ENCODE data around the gene PDGFRB. TPM values are rescaled to one million over a fixed set of nuclear protein-coding genes. Genes with fewer than 3 reads are reported as not detected.

PDGFRB gene
- total RNA-seq, 1 experiment from 2014 or later, result 31.1 TPM

GRCh38 chr5:150184006-150184405, 28.4 kb upstream of the PDGFRB start:
- no peak for DNase-seq (ENCODE audit: low spot score)
- in situ Hi-C loops (cut with HindIII; ENCODE audit: low sequenced_read_pairs), result no loop called here

DNA sequence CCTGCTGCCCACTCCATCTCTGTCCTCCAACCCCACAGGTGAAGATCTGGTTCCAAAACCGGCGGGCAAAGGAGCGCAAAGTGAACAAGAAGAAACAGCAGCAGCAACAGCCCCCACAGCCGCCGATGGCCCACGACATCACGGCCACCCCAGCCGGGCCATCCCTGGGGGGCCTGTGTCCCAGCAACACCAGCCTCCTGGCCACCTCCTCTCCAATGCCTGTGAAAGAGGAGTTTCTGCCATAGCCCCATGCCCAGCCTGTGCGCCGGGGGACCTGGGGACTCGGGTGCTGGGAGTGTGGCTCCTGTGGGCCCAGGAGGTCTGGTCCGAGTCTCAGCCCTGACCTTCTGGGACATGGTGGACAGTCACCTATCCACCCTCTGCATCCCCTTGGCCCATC, 27.8 kb upstream of the PDGFRB start:
- DNase-seq (ENCODE audit: low spot score), result no peak
- in situ Hi-C loops (cut with HindIII; ENCODE audit: low sequenced_read_pairs), result no loop called here

DNA sequence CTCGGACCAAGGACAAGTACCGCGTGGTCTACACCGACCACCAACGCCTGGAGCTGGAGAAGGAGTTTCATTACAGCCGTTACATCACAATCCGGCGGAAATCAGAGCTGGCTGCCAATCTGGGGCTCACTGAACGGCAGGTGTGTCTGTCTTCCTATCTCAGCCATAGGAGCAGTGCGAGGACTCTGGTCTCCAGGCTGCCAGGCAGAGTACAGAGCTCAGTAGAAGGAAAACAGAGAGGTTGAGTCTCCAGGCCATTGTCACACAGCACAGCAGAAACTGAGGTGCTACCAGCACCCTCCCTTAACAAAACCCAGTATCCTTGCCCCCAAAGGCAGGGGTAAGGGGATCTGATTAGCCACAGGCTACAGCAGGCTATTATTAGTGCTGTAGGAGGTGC, 27.1 kb upstream of the PDGFRB start:
- in situ Hi-C loops (cut with HindIII; ENCODE audit: low sequenced_read_pairs), result no loop called here
- DNase-seq (ENCODE audit: low spot score), result no peak

GRCh38 chr5:150181766-150182545, 26.3 kb upstream of the PDGFRB start:
- no peak for DNase-seq (ENCODE audit: low spot score)
- in situ Hi-C loops (cut with HindIII; ENCODE audit: low sequenced_read_pairs), result no loop called here

- DNase-seq (ENCODE audit: low spot score), result no peak
- in situ Hi-C loops (cut with HindIII; ENCODE audit: low sequenced_read_pairs), result no loop called here
These were observed 25.4 kb upstream of the PDGFRB start for GRCh38 chr5:150181027-150181426.

DNA sequence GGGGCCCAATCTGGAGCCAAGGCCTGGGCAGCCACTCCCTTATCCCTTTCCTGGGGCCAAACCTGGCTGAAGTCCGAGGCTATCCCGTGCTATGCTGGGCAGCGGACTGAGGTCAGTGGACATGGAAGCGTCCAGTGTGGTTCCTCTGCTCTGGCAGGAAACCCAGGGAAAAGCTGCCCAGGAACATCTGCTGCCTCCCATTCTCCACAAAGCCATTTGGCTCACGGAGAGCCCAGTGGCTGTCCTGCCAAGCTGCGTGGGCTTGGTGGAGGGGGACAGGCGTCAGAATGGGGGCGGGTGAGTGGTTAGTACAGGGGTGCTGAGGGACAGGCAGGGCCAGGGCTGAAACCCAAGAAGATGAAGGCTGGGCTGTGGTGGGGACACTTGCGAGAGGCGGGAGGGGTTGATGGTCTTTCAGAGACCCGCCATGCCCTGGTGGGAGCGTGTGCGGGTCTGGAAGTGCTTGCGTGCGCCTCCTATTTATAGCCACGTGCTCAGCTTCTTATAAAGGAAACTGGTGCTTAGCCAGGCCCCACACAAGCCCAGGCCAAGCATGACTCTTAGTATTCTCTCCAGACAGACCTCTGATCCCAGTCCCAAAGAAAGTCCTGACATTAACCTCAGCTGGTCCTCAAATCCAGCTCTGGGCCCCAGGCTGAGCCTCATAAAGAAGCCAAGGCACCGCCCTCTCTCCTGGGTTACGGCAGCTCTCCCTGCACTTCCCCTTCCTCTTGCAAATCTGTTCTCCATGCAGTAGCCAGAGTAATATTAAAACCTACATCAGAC, 24.8 kb upstream of the PDGFRB start:
- in situ Hi-C loops (cut with HindIII; ENCODE audit: low sequenced_read_pairs), result no loop called here
- DNase-seq (ENCODE audit: low spot score), result peak; percentile 89

- in situ Hi-C loops (cut with HindIII; ENCODE audit: low sequenced_read_pairs), result no loop called here
- peak; percentile 61 for DNase-seq (ENCODE audit: low spot score)
These were observed 23.5 kb upstream of the PDGFRB start for GRCh38 chr5:150179019-150179620.

DNA sequence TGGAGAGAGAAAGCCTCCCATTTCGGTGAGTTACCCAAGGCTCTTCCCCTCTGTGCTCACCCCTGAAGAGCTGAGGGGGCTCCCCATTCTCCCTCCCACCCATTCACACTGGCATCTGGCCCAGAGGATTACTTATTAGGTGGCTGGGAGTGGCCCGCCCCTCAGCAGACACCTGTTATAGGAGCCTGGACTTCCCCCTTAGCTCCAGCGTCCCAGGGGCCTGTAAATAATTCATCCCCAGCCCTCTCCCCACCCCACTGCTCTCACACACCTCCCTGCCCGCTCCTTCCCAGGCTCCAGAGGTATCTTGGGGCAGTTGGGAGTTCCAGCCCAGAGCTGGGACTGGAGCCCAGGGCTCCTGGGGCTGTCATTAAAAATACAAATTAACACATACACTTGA, 22.6 kb upstream of the PDGFRB start:
- in situ Hi-C loops (cut with HindIII; ENCODE audit: low sequenced_read_pairs), result no loop called here
- DNase-seq (ENCODE audit: low spot score), result no peak

- in situ Hi-C loops (cut with HindIII; ENCODE audit: low sequenced_read_pairs), result no loop called here
- DNase-seq (ENCODE audit: low spot score), result no peak
These were observed 22.1 kb upstream of the PDGFRB start for GRCh38 chr5:150177721-150178120.

DNA sequence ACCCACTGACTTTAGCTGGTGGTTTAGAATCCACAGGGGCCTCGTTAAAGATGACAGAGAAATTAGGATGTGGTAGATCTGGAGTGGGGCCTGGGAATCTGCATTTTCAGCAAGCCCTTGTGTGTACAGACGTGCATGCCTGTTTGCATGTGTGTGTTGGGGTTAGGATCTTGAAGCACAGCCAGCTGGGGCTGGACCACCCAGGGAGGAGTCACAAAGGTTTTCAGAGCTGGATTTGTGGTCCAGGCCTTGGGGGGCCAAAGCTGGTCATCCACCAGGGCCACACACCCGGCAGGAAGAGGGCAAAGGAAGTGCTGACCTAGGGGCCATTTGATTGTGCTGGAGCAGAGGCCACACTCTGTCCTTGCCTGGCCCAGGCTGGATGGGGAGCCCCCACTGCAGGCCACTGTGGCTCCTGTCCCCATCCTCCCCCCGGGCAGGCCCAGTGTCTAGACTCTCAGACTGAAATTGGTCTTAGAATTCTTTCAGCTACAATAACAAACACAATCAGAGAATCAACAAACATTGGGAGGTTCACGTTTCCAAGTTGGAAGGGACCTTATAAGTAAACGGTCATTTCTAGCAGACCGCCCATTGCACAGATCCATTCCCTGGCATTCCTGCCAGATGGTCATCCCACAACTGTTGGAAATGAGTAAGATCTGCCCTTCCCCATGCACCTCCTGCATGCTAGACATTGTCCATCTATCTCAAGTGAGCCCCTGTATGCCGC, 21.3 kb upstream of the PDGFRB start:
- no peak for DNase-seq (ENCODE audit: low spot score)
- in situ Hi-C loops (cut with HindIII; ENCODE audit: low sequenced_read_pairs), result no loop called here

DNA sequence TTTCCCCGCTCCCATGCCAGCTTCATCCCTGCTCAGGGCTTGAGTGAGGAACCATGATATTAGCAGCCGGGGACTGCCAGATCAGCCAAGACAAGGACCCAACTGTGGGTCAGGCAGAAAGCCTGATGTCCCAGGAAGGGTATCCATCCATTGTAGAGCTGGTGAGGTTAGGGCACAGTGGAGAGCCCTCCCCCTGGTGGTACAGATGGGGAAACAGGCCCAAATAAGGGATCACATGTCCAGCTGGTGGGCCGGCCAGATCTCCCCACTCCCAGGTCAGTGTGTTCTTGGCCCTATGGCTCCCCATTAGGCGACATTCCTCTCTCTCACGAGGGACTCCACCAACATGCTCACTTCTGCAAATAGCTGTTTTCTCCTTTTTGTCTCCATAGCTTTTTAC, 19.9 kb upstream of the PDGFRB start:
- in situ Hi-C loops (cut with HindIII; ENCODE audit: low sequenced_read_pairs), result no loop called here
- no peak for DNase-seq (ENCODE audit: low spot score)

GRCh38 chr5:150175076-150175475, 19.4 kb upstream of the PDGFRB start:
- DNase-seq (ENCODE audit: low spot score), result no peak
- in situ Hi-C loops (cut with HindIII; ENCODE audit: low sequenced_read_pairs), result no loop called here

GRCh38 chr5:150174285-150174684, 18.6 kb upstream of the PDGFRB start:
- DNase-seq (ENCODE audit: low spot score), result no peak
- in situ Hi-C loops (cut with HindIII; ENCODE audit: low sequenced_read_pairs), result no loop called here

DNA sequence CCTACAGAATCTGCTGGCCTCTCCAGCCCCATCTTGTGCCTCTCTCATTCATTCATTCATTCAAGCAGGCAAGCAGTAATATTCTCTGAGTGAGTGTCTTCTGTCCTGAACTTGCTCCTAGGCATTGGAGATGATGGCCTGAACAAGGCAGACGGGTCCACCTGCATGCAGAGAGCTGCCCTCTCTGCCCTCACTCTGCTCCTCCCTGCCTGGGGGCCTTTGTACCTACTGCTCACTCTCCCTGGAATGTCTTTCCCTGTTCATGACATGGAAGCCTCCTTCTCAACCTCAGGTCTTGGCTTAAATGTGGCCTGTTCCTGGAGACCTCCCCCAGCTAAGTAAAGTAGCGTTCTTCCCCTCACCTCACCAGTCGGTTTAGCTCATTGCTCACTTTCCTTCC, 17.5 kb upstream of the PDGFRB start:
- no peak for DNase-seq (ENCODE audit: low spot score)
- in situ Hi-C loops (cut with HindIII; ENCODE audit: low sequenced_read_pairs), result no loop called here

DNA sequence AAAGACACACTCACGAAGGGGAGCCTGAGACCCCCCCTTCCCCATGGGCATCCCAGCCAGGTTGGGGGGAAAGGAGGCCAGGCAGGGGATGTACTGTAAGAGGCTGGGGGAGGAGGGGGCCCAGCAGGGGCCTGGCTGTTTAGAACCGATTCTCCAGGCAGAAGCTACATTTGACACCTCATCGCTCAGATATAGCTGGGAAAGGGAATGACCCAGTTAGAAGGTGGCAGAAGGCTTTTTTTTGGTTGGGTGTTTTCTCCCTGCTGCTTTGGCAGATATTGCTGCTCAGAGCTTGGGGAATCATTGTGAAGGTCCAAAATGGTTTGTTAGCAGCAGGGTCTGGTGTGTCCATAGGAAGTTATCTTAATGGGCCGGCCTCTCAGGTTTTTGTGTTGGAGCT, 16.9 kb upstream of the PDGFRB start:
- in situ Hi-C loops (cut with HindIII; ENCODE audit: low sequenced_read_pairs), result no loop called here
- DNase-seq (ENCODE audit: low spot score), result peak; percentile 95

DNA sequence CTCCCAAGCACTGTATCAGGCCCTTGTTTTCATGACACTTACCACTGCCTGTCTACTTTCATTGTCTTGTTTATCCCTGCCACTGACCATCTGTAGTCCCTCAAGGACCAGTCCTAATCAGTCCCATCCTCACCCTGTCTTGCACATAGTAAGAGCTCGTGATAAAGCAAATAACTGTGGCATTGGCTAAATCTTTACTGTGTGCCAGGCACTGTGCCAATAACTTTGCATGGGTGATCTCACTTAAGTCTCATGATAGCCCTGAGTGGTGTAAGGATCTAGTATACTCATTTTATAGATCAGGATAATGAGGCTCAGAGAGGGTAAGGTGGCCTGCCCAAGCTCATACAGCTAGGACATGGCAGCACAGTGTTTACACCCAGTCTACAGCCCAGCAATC, 16.5 kb upstream of the PDGFRB start:
- DNase-seq (ENCODE audit: low spot score), result no peak
- in situ Hi-C loops (cut with HindIII; ENCODE audit: low sequenced_read_pairs), result no loop called here

DNA sequence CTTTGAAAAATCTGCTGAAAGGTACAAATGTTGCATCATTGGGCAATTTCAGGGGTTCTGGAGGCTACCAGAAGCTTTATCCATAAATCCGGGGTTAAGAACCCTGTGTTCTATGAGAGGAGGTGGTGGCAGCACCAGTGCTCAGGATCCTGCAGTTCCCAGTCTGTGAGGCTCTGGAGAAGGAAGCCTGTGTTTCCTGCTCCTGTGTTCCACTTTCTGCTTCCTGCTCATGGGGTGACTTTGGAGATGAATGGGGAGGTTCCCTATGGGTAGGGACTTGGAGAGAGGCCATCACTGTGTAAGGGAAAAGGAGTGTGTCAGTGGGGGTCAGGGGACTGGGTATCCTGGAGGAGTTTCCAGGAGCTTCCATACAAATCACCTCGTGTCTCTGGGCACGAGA, 13.2 kb upstream of the PDGFRB start:
- in situ Hi-C loops (cut with HindIII; ENCODE audit: low sequenced_read_pairs), result no loop called here
- DNase-seq (ENCODE audit: low spot score), result no peak

- in situ Hi-C loops (cut with HindIII; ENCODE audit: low sequenced_read_pairs), result no loop called here
- DNase-seq (ENCODE audit: low spot score), result no peak
These were observed 12.3 kb upstream of the PDGFRB start for GRCh38 chr5:150167908-150168307.

DNA sequence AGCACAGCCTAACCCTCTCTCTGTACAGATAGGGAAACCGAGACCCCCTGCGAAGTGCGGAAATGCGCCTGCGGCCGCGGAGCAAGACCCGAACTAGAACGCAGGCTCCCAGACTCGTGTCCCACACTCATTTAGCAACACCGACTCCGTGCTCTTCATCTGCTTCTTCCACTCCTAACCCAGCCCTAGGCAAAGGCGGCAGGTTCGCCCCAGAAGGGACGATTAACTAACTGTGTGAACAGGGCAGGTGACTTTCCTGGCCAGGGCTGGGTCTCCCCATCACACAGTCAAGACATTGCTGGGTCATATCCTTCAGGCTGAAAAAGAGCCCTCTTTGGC, 11.8 kb upstream of the PDGFRB start:
- DNase-seq (ENCODE audit: low spot score), result no peak
- in situ Hi-C loops (cut with HindIII; ENCODE audit: low sequenced_read_pairs), result no loop called here
